Measurements from ENCODE around the gene MICU1.

- TF ChIP-seq REST (IDR thresholded peaks at IDR 0.05; ENCODE audit: insufficient read depth in 1 of 2, low read depth in 2 of 2, low read length in 1 of 2) (no peak), CTCF (IDR thresholded peaks at IDR 0.05) (no peak), POLR2AphosphoS5 (IDR thresholded peaks at IDR 0.05; ENCODE audit: low read depth, low read length) (no peak), TCF7L2 (IDR thresholded peaks at IDR 0.05; ENCODE audit: low read depth, low read length) (no peak)
Measured at GRCh38 chr10:72499701-72500100, 126.2 kb downstream of the MICU1 start.
